Stimulated activated CD8-positive, alpha-beta memory T cell treated with anti-CD3 and anti-CD28 coated beads, Interleukin-7, amount 100 ng/mL, for 24 hours (primary cell): ENCODE measurements around the gene C5orf46.
"Not testable (repeated sequence)": the region's sequence is repeated elsewhere in the genome, so short reads cannot be mapped to it uniquely, and the experiment has no call there.

ENCODE experiments used
- DNase-seq: peaks from one replicate; pipeline ENCODE4 v3.0.0-alpha.2; 2020; ENCODE audit warnings: low read depth

Gene C5orf46

GRCh38 chr5:147906326-147907095, at the start of gene C5orf46:
Gene C5orf46, minus strand, starts transcription at chr5:147906538. Its CDS starts 37 bp downstream, at chr5:147906501.
- DNase-seq = no peak

- DNase-seq = no peak
Observed at GRCh38 chr5:147954971-147955370, 48.6 kb upstream of the C5orf46 start.

- no peak for DNase-seq
Observed at GRCh38 chr5:147949711-147950573, 43.6 kb upstream of the C5orf46 start.

DNA sequence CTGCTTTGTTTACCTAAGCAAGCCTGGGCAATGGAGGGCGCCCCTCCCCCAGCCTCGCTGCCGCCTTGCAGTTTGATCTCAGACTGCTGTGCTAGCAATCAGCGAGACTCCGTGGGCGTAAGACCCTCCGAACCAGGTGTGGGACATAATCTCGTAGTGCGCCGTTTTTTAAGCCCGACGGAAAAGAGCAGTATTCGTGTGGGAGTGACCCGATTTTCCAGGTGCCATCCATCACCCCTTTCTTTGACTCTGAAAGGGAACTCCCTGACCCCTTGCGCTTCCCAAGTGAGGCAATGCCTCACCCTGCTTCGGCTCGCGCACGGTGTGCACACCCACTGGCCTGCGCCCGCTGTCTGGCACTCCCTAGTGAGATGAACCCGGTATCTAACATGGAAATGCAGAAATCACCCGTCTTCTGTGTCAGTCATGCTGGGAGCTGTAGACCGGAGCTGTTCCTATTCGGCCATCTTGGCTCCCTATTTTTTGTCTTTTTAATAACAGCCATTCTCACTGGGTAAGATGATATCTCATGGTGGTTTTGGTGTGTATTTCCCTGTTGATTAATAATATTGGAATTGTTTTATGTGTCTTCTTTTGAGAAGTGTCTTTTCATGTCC, 40.4 kb upstream of the C5orf46 start:
- DNase-seq = not testable (repeated sequence)

- DNase-seq = no peak
Observed at GRCh38 chr5:147939431-147940114, 33.2 kb upstream of the C5orf46 start.

- no peak for DNase-seq
Observed at GRCh38 chr5:147935032-147935431, 28.7 kb upstream of the C5orf46 start.

- no peak for DNase-seq
Observed at GRCh38 chr5:147930769-147931168, 24.4 kb upstream of the C5orf46 start.

GRCh38 chr5:147927901-147928300, 21.6 kb upstream of the C5orf46 start:
- no peak for DNase-seq

- no peak for DNase-seq
Observed at GRCh38 chr5:147925020-147925419, 18.7 kb upstream of the C5orf46 start.

DNA sequence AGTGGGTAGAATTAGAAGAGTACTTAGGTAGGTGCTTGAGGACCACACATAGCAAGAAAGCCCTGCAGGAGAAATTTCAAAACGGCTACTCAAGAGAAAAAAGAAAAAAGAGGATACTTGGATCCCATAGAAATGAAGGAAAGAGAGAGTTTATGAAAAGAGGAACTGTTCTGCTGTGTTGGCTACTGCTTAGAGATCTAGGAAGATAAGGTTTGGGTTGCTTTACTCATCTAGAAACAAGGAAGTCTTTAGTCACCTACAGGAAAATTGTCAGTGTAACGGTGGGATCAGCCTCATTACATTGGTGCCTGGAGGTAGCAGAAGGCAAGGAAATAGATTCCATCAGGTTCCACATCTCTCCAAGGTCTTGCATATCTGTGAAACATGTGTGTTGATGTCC, 14.8 kb upstream of the C5orf46 start:
- no peak for DNase-seq

DNA sequence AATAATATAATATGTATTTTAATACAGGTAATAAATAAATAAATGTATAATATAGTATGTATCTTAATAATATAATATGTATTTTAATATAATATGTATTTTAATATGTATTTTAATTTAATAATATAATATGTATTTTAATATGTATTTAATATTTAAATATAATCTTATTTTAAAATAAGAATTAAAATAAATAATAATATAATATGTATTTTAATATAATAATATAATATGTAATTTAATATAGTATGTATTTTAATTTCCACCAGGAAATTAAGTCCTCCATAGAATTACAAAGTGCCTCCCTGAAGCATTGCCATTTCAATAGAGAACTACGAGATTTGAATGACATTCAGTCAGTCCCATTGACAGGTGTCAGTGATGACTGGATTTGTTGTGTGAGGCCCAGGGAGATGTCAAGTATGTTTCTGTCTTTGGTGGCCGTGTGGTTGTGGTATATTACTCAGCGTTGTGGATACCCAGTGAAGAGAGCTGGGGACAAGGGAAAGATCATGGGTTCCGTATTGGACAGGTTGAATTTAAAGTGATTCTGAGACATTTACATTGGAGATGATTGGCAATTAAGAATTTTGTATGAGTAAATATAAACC, 14.2 kb upstream of the C5orf46 start:
- DNase-seq = no peak

- no peak for DNase-seq
Observed at GRCh38 chr5:147918899-147919298, 12.6 kb upstream of the C5orf46 start.

GRCh38 chr5:147918101-147918685, 11.9 kb upstream of the C5orf46 start:
- DNase-seq = no peak

GRCh38 chr5:147913786-147914185, 7.4 kb upstream of the C5orf46 start:
- DNase-seq = no peak

GRCh38 chr5:147912011-147912410, 5.7 kb upstream of the C5orf46 start:
- no peak for DNase-seq

- no peak for DNase-seq
Observed at GRCh38 chr5:147911427-147911826, 5.1 kb upstream of the C5orf46 start.

GRCh38 chr5:147904110-147904509, 2.2 kb downstream of the C5orf46 start:
- DNase-seq = no peak

DNA sequence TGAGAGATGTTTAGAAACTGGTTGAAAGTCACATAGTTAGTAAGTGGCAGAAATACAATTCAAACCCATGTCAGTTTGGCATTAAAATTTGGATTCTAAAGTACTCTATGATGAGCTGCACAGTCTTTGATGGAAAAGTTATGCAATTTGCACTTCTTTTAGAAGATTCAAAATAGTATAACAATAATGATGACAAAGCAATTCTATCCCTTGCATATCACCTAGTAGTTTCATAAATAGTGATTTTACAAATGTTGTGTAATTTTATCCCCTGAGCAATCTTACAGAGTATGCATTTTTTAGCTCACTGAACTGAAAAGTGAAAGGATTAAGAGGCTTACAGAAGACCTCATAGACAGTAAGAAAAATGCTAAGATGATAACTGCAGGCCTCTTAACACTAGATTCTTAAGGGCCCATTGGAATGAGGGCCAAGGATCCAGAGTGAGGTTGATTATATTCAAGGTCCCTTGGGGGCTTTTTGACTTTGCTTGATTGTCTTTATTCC, 3.7 kb downstream of the C5orf46 start:
- no peak for DNase-seq

DNA sequence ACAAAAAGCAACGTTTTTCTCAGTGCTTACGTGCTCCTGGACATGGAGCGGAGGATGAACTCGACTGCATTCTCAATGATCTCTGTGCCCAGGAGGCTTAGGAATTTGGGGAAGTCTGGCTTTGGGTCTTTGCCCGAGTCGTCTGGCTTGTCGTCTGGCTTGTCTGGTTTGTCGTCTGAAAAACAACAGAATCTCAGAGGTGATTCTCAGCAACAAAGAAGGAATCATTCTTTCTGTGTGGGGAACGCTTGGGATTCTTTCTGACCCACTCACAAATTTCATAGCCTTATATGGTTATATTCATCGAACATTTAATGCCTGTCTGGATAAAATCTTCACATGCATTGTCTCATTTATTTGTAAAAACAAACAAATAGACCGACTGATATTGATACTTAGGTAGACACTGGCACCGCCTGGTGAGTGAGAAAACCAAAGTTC, 4.7 kb downstream of the C5orf46 start:
- no peak for DNase-seq

- DNase-seq = no peak
Observed at GRCh38 chr5:147898875-147899401, 7.4 kb downstream of the C5orf46 start.

DNA sequence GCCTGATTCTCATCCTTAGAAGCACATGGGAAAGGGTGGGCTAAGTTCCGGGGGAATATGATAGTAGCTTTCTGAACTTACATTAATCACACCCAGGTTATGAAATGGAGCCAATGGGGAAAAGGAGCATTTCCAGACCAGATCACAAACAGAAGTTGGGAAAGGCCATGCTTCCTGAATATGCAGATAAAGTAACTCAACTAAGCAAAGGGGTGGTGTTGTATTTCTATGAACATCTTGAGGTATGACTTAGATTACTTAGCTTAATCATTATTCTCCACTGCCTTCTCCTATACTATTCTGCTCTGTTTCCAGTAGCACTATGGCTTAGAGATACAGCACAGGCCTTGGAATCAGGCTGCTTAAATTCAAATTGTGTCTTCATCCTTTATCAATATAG, 10.5 kb downstream of the C5orf46 start:
- no peak for DNase-seq
